Adrenal gland (tissue), 12 donors: ENCODE data around the gene RPRD1A. TPM values are rescaled to one million over a fixed set of nuclear protein-coding genes. Genes with fewer than 3 reads are reported as not detected.

Source experiments
- DNase-seq, 7 donors: peaks; one replicate each; pipeline ENCODE4 v3.0.0-alpha.2; 2019 to 2020
- H3K27ac ChIP-seq, 5 donors: fragments of 200-600 bp; sonication (generic) in 4 of 5; 1 replicate in 3 of 5; 2 replicates in 2 of 5; pipeline versions ENCODE4 v1.5.1 to v1.8.0; 2016 to 2020; ENCODE audit warnings: mild to moderate bottlenecking in 1 of 5
- H3K27me3 ChIP-seq: fragments of 200-600 bp; 2 replicates; pipeline ENCODE4 v1.8.0; 2021
- H3K36me3 ChIP-seq, 2 donors: fragments of 200-600 bp; replicated peaks in 1 of 2; 1 replicate in 1 of 2; 2 replicates in 1 of 2; pipeline versions ENCODE4 v1.5.1 to v1.8.0; 2018 to 2022
- H3K4me1 ChIP-seq, 2 donors: fragments of 200-600 bp; replicated peaks in 1 of 2; 1 replicate in 1 of 2; 2 replicates in 1 of 2; pipeline versions ENCODE4 v1.5.1 to v1.8.0; 2018 to 2021
- H3K4me3 ChIP-seq, 4 donors: fragments of 200-600 bp; sonication (generic) in 3 of 4; one replicate each; pipeline ENCODE4 v1.5.1; 2016 to 2018
- H3K9me3 ChIP-seq, 3 donors: fragments of 200-600 bp; sonication (generic) in 1 of 3; replicated peaks in 1 of 3; 1 replicate in 2 of 3; 2 replicates in 1 of 3; pipeline versions ENCODE4 v1.5.1 to v1.8.0; 2016 to 2021
- CTCF ChIP-seq, 6 experiments: fragments of 450-650 bp in 4 of 6; fragments of 200-600 bp in 2 of 6; sonication (generic) in 1 of 6; IDR thresholded peaks; 1 replicate in 5 of 6; 2 replicates in 1 of 6; pipeline versions ENCODE4 v1.5.1 to v1.8.0; 2016 to 2021; ENCODE audit warnings: antibody characterized with exemption in 6 of 6, mild to moderate bottlenecking in 2 of 6, moderate library complexity in 1 of 6
- POLR2A ChIP-seq, 2 donors: fragments of 450-650 bp; IDR thresholded peaks; one replicate each; pipeline ENCODE4 v1.6.1; 2017; ENCODE audit warnings: antibody characterized with exemption in 2 of 2, mild to moderate bottlenecking in 2 of 2, moderate library complexity in 1 of 2
- WGBS, 4 donors: extraction: QIAGEN DNeasy Blood & Tissue Kit in 2 of 4; methylation state at CpG; one replicate each; pipeline versions ENCODE4 v1.1.5 to v1.1.7; 2013 to 2017; 5-methylcytosine and 5-hydroxymethylcytosine counted together
- intact Hi-C, 2 donors: fragments of 100-400 bp; cut with DNase I; formaldehyde crosslinking; loops; one replicate each; pipeline versions ENCODE4 v1.14.1 to v1.15.0; 2022 to 2023
- polyA plus RNA-seq, 3 donors: library from polyadenylated mRNA; stranded (reverse); fragments of 200-250 nt in 2 of 3; fragments of 350-450 nt in 1 of 3; fragmentation: Illumina TruSeq in 1 of 3; extraction: RNeasy Lipid Tissue Mini Kit (QIAGEN cat#74804) in 1 of 3; gene quantifications; one replicate each; pipeline ENCODE4 v1.2.3, GENCODE V29; 2013 to 2014
- total RNA-seq, 9 donors: library from RNA; depleted of rRNA in 4 of 9; stranded (reverse); fragments of >200 nt in 4 of 9; fragments of 120-200 nt in 1 of 9; fragmentation: NEBNext Ultra II Directional in 1 of 9; extraction: Animal tissue kit (Norgen Biotek cat#: 25700) in 1 of 9; gene quantifications; one replicate each; pipeline versions ENCODE4 v1.1.0 to v1.2.4, GENCODE V29; 2013 to 2023
- donor health status: healthy with polysubstance abuse.
- donor health status: Bipolar disorder and iron deficiency.
- donor health status: DM: yes; HTN: yes; CAD: no.
- donor health status: DM: no; HTN: no; CAD: no.
- donor health status: DM: no; HTN: no; CAD: no.
- donor health status: DM: yes; HTN: yes; CAD: no.

The RPRD1A gene
- total and polyA plus RNA-seq, 12 donors = 28.9 to 128 (median 58.4) TPM

- no peak overlapping the region for H3K4me3 ChIP-seq
- H3K36me3 ChIP-seq = peaks cover 0 to 22% of the 10 kb centered on the region in 2 donors
- TF ChIP-seq CTCF (IDR thresholded peaks at IDR 0.05) (no peak), POLR2A (IDR thresholded peaks at IDR 0.05) (no peak)
- no peak overlapping the region for H3K27ac ChIP-seq
- H3K4me1 ChIP-seq = no peaks in the 10 kb centered on the region
- H3K9me3 ChIP-seq = no peaks in the 10 kb centered on the region
- intact Hi-C loops = no loop called here
- no peak for DNase-seq
- no peaks in the 10 kb centered on the region for H3K27me3 ChIP-seq
These were observed 40.1 kb upstream of the RPRD1A start for GRCh38 chr18:36107477-36107876.

- Histone ChIP-seq H3K27ac (no peak overlapping the region), H3K36me3 (peaks cover 0 to 4% of the 10 kb centered on the region in 2 donors), H3K27me3 (no peaks in the 10 kb centered on the region), H3K4me1 (no peaks in the 10 kb centered on the region), H3K4me3 (no peak overlapping the region), H3K9me3 (no peaks in the 10 kb centered on the region)
- DNase-seq = no peak
- intact Hi-C loops = no loop called here
- WGBS, 4 donors = 67 to 94% (median 82%) methylated on average over 2 of the region's 2 CpGs
- no peak for TF ChIP-seq CTCF (IDR thresholded peaks at IDR 0.05)
- TF ChIP-seq POLR2A (IDR thresholded peaks at IDR 0.05) = no peak
These were observed 37.4 kb upstream of the RPRD1A start for GRCh38 chr18:36104749-36105148.

GRCh38 chr18:36101943-36102342 lies 34.6 kb upstream of the RPRD1A start:
- Histone ChIP-seq H3K27me3 (no peaks in the 10 kb centered on the region), H3K36me3 (no peaks in the 10 kb centered on the region), H3K9me3 (no peaks in the 10 kb centered on the region), H3K27ac (no peak overlapping the region), H3K4me3 (no peak overlapping the region), H3K4me1 (no peaks in the 10 kb centered on the region)
- WGBS, 4 donors = 87 to 93% (median 92%) methylated on average over 7 of the region's 7 CpGs
- TF ChIP-seq CTCF (IDR thresholded peaks at IDR 0.05) (no peak), POLR2A (IDR thresholded peaks at IDR 0.05) (no peak)
- DNase-seq = no peak
- intact Hi-C loops = no loop called here

GRCh38 chr18:36099311-36099710 lies 32.0 kb upstream of the RPRD1A start:
- no peak for DNase-seq
- Histone ChIP-seq H3K4me1 (no peaks in the 10 kb centered on the region), H3K9me3 (no peaks in the 10 kb centered on the region), H3K4me3 (no peak overlapping the region), H3K36me3 (no peaks in the 10 kb centered on the region), H3K27me3 (no peaks in the 10 kb centered on the region), H3K27ac (no peak overlapping the region)
- no peak for TF ChIP-seq POLR2A (IDR thresholded peaks at IDR 0.05)
- no peak for TF ChIP-seq CTCF (IDR thresholded peaks at IDR 0.05)
- intact Hi-C loops = loop anchor here (5.0 kb wide), 1 partner anchor 188 kb away; no protein-coding TSS in a partner anchor
